NCI-H748 (cell line): Measurements from ENCODE around the gene EXOSC6.
"Not testable (repeated sequence)": the region's sequence is repeated elsewhere in the genome, so short reads cannot be mapped to it uniquely, and the experiment has no call there.

Source experiments
- DNase-seq: peaks from one replicate; lab custom pipeline; 2025; ENCODE audit not compliant: unreplicated experiment; lab: John Stamatoyannopoulos, UW

EXOSC6 gene

GRCh38 chr16:70199170-70199569 is 52.6 kb downstream of the EXOSC6 start:
- not testable (repeated sequence) for DNase-seq

GRCh38 chr16:70198666-70199065 is 53.1 kb downstream of the EXOSC6 start:
- not testable (repeated sequence) for DNase-seq

DNA sequence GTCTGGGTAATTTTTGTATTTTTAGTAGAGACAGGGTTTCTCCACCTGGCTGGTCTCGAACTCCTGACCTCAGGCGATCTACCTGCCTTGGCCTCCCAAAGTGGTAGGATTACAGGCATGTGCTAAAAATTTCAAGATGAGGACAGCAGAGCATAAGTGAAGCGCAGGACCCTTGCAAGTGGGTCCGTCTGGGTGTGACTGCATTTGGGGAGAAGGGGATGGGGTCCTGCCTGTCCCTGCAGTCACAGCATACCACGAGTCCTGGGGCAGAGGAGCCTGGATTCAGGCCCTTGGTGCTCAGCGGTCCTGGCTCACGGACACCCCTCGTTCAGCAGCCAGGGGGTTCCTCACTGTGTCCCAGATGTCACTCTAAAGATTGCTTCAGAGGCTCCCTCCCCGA is 53.5 kb downstream of the EXOSC6 start:
- not testable (repeated sequence) for DNase-seq

GRCh38 chr16:70197611-70198010 is 54.1 kb downstream of the EXOSC6 start:
- not testable (repeated sequence) for DNase-seq
